Liver (tissue), 9 donors: ENCODE results near the gene SLC12A7. TPM values are rescaled to one million over a fixed set of nuclear protein-coding genes. Genes with fewer than 3 reads are reported as not detected.

Experiments
- DNase-seq: peaks from one replicate; pipeline ENCODE4 v3.0.0-alpha.2; 2017; ENCODE audit warnings: low spot score
- H3K27ac ChIP-seq, 2 donors: one replicate each; pipeline ENCODE4 v1.7.0; 2013; ENCODE audit warnings: inconsistent platforms in 2 of 2, low read length in 2 of 2, control low read depth in 1 of 2, low read depth in 1 of 2, mild to moderate bottlenecking in 1 of 2
- H3K27me3 ChIP-seq, 4 donors: one replicate each; pipeline versions ENCODE4 v1.6.1 to v1.7.0; 2013; ENCODE audit warnings: low read length in 3 of 4, inconsistent platforms in 1 of 4, mild to moderate bottlenecking in 1 of 4, moderate library complexity in 1 of 4; ENCODE audit not compliant: control insufficient read depth in 4 of 4, insufficient read depth in 4 of 4
- H3K36me3 ChIP-seq, 4 donors: one replicate each; pipeline versions ENCODE4 v1.6.1 to v1.7.0; 2013; ENCODE audit warnings: low read length in 3 of 4, mild to moderate bottlenecking in 3 of 4, low read depth in 1 of 4, moderate library complexity in 1 of 4; ENCODE audit not compliant: control insufficient read depth in 4 of 4, insufficient read depth in 3 of 4
- H3K4me1 ChIP-seq, 4 donors: one replicate each; pipeline versions ENCODE4 v1.6.1 to v1.7.0; 2013; ENCODE audit warnings: low read length in 3 of 4, mild to moderate bottlenecking in 3 of 4, moderate library complexity in 1 of 4; ENCODE audit not compliant: control insufficient read depth in 4 of 4, insufficient read depth in 4 of 4
- H3K4me3 ChIP-seq, 3 donors: one replicate each; pipeline versions ENCODE4 v1.6.1 to v1.7.0; 2013; ENCODE audit warnings: low read length in 3 of 3, control low read depth in 1 of 3, low read depth in 1 of 3, mild to moderate bottlenecking in 1 of 3
- H3K9ac ChIP-seq, 2 donors: one replicate each; pipeline ENCODE4 v1.7.0; 2013; ENCODE audit warnings: low read length in 2 of 2, mild to moderate bottlenecking in 2 of 2, moderate library complexity in 2 of 2, control low read depth in 1 of 2, low read depth in 1 of 2
- H3K9me3 ChIP-seq, 4 donors: one replicate each; pipeline versions ENCODE4 v1.6.1 to v1.7.0; 2013; ENCODE audit warnings: low read length in 3 of 4; ENCODE audit not compliant: control insufficient read depth in 4 of 4
- ATF3 ChIP-seq: IDR thresholded peaks from 2 replicates; pipeline ENCODE4 v1.6.1; 2016; ENCODE audit warnings: antibody characterized with exemption
- CTCF ChIP-seq: fragments of 150-350 bp; IDR thresholded peaks from 2 replicates; pipeline ENCODE4 v1.5.1; 2017; ENCODE audit warnings: improper control_type of control experiment, low read depth, low read length; ENCODE audit not compliant: missing input control
- EGR1 ChIP-seq, 2 donors: IDR thresholded peaks; 2 replicates each; pipeline ENCODE4 v1.6.1; 2016 to 2018; ENCODE audit warnings: antibody characterized with exemption in 2 of 2, low read depth in 2 of 2
- FOXA1 ChIP-seq: IDR thresholded peaks from 2 replicates; pipeline ENCODE4 v1.6.1; 2016; ENCODE audit warnings: antibody characterized with exemption
- FOXA2 ChIP-seq: IDR thresholded peaks from 2 replicates; pipeline ENCODE4 v1.6.1; 2016; ENCODE audit warnings: antibody characterized with exemption
- GABPA ChIP-seq, 2 donors: IDR thresholded peaks in 1 of 2; conservative IDR thresholded peaks in 1 of 2; 2 replicates each; pipeline ENCODE4 v1.6.1; 2016; ENCODE audit warnings: antibody characterized with exemption in 2 of 2, mild to moderate bottlenecking in 1 of 2, moderate library complexity in 1 of 2
- HNF4A ChIP-seq, 2 donors: conservative IDR thresholded peaks; 2 replicates each; pipeline ENCODE4 v1.6.1; 2016; ENCODE audit warnings: antibody characterized with exemption in 2 of 2, mild to moderate bottlenecking in 2 of 2
- HNF4G ChIP-seq: IDR thresholded peaks from 2 replicates; pipeline ENCODE4 v1.6.1; 2016; ENCODE audit warnings: antibody characterized with exemption
- JUND ChIP-seq, 2 donors: IDR thresholded peaks; 2 replicates each; pipeline ENCODE4 v1.6.1; 2016; ENCODE audit warnings: antibody characterized with exemption in 2 of 2
- RAD21 ChIP-seq, 2 donors: IDR thresholded peaks; 2 replicates each; pipeline ENCODE4 v1.6.1; 2016; ENCODE audit warnings: antibody characterized with exemption in 2 of 2, mild to moderate bottlenecking in 2 of 2
- RXRA ChIP-seq, 2 donors: IDR thresholded peaks; 2 replicates each; pipeline ENCODE4 v1.6.1; 2017 to 2018; ENCODE audit warnings: antibody characterized with exemption in 2 of 2, mild to moderate bottlenecking in 1 of 2
- SP1 ChIP-seq: IDR thresholded peaks from 2 replicates; pipeline ENCODE4 v1.6.1; 2018; ENCODE audit warnings: antibody characterized with exemption, mild to moderate bottlenecking
- TAF1 ChIP-seq: conservative IDR thresholded peaks from 2 replicates; pipeline ENCODE4 v1.6.1; 2016; ENCODE audit warnings: antibody characterized with exemption, mild to moderate bottlenecking
- YY1 ChIP-seq: IDR thresholded peaks from 2 replicates; pipeline ENCODE4 v1.6.1; 2016; ENCODE audit warnings: antibody characterized with exemption, mild to moderate bottlenecking
- ZBTB33 ChIP-seq: IDR thresholded peaks from 2 replicates; pipeline ENCODE4 v1.6.1; 2016; ENCODE audit warnings: antibody characterized with exemption
- WGBS: extraction: QIAGEN DNeasy Blood & Tissue Kit; methylation state at CpG from one replicate; pipeline ENCODE4 v1.1.7; 2013; 5-methylcytosine and 5-hydroxymethylcytosine counted together
- polyA plus RNA-seq, 2 donors: library from polyadenylated mRNA; stranded (reverse) in 1 of 2; unstranded in 1 of 2; fragments of 200-250 nt in 1 of 2; fragments of >200 nt in 1 of 2; fragmentation: Nextera tagmentation in 1 of 2; extraction: Ambion mirVana in 1 of 2; gene quantifications; one replicate each; pipeline versions ENCODE4 v1.2.1 to v1.2.3, GENCODE V29; 2013 to 2015
- total RNA-seq, 2 donors: library from RNA; depleted of rRNA; stranded (reverse); fragments of >200 nt; gene quantifications; one replicate each; pipeline ENCODE4 v1.2.3, GENCODE V29; 2014
- TF ChIP-seq, protein P1 (sequence below): IDR thresholded peaks from 2 replicates; pipeline ENCODE4 v1.6.1; 2016; ENCODE audit warnings: antibody characterized with exemption
- TF ChIP-seq, protein P2 (sequence below): IDR thresholded peaks from 2 replicates; pipeline ENCODE4 v1.6.1; 2016; ENCODE audit warnings: antibody characterized with exemption, mild to moderate bottlenecking
- donor health status: healthy.
- donor health status: healthy.
- donor health status: healthy.
- donor health status: healthy.
- donor health status: healthy.

The SLC12A7 gene
- total and polyA plus RNA-seq, 4 donors: 12.3 to 64.2 (median 28.9) TPM

DNA sequence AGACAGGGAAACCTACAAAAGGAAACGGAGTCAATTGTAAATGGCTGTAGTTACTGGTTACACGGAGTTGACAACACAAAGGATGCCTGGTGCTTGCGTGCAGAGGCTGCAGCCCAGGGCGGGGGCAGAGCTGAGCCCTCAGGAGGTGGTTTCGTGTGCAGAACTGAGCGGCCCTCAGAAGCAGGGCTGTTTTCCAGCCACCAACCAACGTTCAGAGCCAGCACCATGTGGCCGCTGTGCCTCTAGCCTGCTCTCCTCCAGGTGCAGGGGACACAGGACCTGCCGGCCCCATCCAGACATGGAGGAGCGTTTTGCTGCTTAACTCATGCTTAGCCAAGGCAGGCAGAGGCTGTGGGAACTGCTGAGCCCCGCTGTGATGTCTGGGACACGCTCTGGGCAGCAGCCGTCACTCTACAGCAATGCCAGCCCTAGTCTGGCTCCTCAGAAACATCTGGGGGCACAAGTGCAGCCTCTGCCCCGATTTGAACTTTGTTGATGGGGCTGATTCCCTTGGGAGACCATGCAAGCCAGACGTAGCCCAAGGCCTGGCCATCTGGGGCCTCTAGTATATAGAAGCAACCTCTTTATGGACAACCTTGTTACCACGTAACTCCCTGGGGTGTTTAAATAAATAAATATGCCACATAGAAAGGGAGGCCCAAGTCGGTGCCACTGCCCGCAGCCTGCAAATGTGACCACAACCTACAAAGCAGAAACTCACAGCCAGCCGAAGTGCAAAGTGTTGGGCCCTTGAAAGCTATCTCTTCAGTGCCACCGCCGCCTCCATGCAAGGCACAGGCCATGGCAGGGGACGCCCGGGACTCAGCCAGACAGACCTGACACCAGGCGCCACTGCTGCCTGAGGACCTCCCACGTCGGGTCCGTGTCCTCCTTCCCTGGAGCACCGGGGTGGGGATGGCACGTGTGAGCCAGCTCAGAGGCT, 61.2 kb downstream of the SLC12A7 start:
- no peak overlapping the region for H3K4me3 ChIP-seq
- no peak for DNase-seq
- 91% methylated on average over 29 of the region's 29 CpGs for WGBS
- no peaks in the 10 kb centered on the region for H3K27me3 ChIP-seq
- no peak overlapping the region for H3K27ac ChIP-seq
- peaks cover 13 to 50% (median 24%) of the 10 kb centered on the region in 4 donors for H3K36me3 ChIP-seq
- no peaks in the 10 kb centered on the region for H3K9me3 ChIP-seq
- H3K9ac ChIP-seq: no peak overlapping the region
- no peak for TF ChIP-seq FOXA1
- no peak for TF ChIP-seq RXRA (IDR thresholded peaks at IDR 0.05)
- no peak for TF ChIP-seq HNF4G
- no peaks in the 10 kb centered on the region for H3K4me1 ChIP-seq

DNA sequence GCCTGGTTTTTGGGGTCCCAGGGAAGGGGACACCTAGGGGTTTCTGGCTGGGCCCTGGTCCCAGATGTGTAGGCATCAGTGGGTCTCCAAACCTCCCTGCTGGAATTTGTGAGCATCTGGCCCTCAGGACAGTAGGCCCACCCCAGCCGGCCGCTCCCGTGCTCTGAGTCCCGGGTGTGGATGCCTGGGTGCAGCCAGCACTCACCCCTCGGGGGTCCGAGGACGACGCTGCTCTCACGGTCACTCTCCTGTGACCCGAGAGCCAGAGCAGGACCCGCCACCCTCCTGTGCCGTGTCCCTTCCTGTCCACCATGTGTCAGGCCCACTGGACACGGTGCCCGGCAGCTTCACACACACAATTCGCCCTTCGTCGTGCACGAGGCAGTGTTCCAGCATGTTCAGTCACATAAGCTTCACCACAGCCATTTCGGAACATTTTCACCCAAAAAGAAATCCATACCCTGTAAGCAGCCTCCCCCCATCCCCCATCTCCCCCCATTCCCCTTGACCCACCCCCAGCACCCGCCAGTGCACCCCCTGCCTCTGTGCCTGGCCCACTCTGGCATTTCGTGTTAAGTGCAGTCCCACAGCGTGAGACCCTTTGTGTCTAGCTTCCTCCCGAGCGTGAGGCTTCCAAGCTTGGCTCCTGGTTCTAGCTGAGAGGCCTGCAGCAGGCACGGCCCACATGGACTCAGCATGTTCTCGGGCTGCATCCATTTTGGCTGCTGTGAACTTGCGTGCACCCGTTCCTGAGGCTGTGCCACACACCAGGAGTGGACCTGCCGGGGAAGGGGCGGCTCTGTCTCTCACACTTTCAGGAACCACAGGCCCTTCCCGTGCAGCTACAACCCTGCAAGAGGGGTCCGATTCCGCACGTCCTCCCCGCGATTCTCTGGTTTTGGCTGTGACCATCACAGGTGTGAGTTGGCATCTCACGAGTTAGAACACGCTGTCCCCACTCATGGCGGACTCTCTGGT, 62.7 kb downstream of the SLC12A7 start:
- DNase-seq: no peak
- peaks cover 8 to 34% (median 14%) of the 10 kb centered on the region in 4 donors for H3K36me3 ChIP-seq
- no peak overlapping the region for H3K27ac ChIP-seq
- WGBS: 83% methylated on average over 39 of the region's 39 CpGs
- no peak overlapping the region for H3K9ac ChIP-seq
- no peaks in the 10 kb centered on the region for H3K4me1 ChIP-seq
- no peaks in the 10 kb centered on the region for H3K9me3 ChIP-seq
- TF ChIP-seq EGR1 (IDR thresholded peaks at IDR 0.05; ENCODE audit: low read depth in 2 of 2): no peak
- TF ChIP-seq CTCF: no peak
- TF ChIP-seq, protein P1, sequence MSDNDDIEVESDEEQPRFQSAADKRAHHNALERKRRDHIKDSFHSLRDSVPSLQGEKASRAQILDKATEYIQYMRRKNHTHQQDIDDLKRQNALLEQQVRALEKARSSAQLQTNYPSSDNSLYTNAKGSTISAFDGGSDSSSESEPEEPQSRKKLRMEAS: no peak
- TF ChIP-seq YY1: no peak
- TF ChIP-seq, protein P2, sequence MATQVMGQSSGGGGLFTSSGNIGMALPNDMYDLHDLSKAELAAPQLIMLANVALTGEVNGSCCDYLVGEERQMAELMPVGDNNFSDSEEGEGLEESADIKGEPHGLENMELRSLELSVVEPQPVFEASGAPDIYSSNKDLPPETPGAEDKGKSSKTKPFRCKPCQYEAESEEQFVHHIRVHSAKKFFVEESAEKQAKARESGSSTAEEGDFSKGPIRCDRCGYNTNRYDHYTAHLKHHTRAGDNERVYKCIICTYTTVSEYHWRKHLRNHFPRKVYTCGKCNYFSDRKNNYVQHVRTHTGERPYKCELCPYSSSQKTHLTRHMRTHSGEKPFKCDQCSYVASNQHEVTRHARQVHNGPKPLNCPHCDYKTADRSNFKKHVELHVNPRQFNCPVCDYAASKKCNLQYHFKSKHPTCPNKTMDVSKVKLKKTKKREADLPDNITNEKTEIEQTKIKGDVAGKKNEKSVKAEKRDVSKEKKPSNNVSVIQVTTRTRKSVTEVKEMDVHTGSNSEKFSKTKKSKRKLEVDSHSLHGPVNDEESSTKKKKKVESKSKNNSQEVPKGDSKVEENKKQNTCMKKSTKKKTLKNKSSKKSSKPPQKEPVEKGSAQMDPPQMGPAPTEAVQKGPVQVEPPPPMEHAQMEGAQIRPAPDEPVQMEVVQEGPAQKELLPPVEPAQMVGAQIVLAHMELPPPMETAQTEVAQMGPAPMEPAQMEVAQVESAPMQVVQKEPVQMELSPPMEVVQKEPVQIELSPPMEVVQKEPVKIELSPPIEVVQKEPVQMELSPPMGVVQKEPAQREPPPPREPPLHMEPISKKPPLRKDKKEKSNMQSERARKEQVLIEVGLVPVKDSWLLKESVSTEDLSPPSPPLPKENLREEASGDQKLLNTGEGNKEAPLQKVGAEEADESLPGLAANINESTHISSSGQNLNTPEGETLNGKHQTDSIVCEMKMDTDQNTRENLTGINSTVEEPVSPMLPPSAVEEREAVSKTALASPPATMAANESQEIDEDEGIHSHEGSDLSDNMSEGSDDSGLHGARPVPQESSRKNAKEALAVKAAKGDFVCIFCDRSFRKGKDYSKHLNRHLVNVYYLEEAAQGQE: no peak
- no peak for TF ChIP-seq RAD21 (IDR thresholded peaks at IDR 0.05)
- TF ChIP-seq HNF4G: no peak
- no peak for TF ChIP-seq FOXA2
- TF ChIP-seq GABPA (IDR thresholded peaks at IDR 0.05 in 1 of 2, conservative IDR thresholded peaks at IDR 0.05 in 1 of 2): no peak
- no peak for TF ChIP-seq JUND (IDR thresholded peaks at IDR 0.05)
- TF ChIP-seq SP1: no peak
- TF ChIP-seq ATF3: no peak
- no peak for TF ChIP-seq HNF4A (conservative IDR thresholded peaks at IDR 0.05)
- no peak for TF ChIP-seq ZBTB33
- TF ChIP-seq FOXA1: no peak
- TF ChIP-seq RXRA (IDR thresholded peaks at IDR 0.05): no peak
- TF ChIP-seq TAF1: no peak
- no peaks in the 10 kb centered on the region for H3K27me3 ChIP-seq
- H3K4me3 ChIP-seq: no peak overlapping the region
